HepG2 (cell line): ENCODE measurements around the gene CR1. TPM values are rescaled to one million over a fixed set of nuclear protein-coding genes. Genes with fewer than 3 reads are reported as not detected.

Experiments
- ARNT ChIP-seq: fragments of 450-650 bp; IDR thresholded peaks from 2 replicates; pipeline ENCODE4 v1.6.1; 2017
- ARNTL ChIP-seq: sonication (generic); formaldehyde crosslinking; IDR thresholded peaks from 2 replicates; pipeline ENCODE4 v1.4.0; 2020; ENCODE audit warnings: mild to moderate bottlenecking, missing genetic modification reagents
- BCL6 ChIP-seq: IDR thresholded peaks from 2 replicates; pipeline ENCODE4 v1.6.1; 2016; ENCODE audit warnings: missing genetic modification reagents, missing compliant biosample characterization
- DPF2 ChIP-seq: sonication (generic); formaldehyde crosslinking; IDR thresholded peaks from 2 replicates; pipeline ENCODE4 v1.4.0; 2020; ENCODE audit warnings: mild to moderate bottlenecking, low read depth, missing genetic modification reagents, borderline replicate concordance
- FLYWCH1 ChIP-seq: sonication (generic); formaldehyde crosslinking; IDR thresholded peaks from 2 replicates; pipeline ENCODE4 v1.8.1; 2023; ENCODE audit warnings: mild to moderate bottlenecking, missing genetic modification reagents
- GATAD1 ChIP-seq: IDR thresholded peaks from 2 replicates; pipeline ENCODE4 v1.6.1; 2016; ENCODE audit warnings: missing genetic modification reagents, missing compliant biosample characterization
- NCOR1 ChIP-seq: fragments of 200-600 bp; sonication (generic); IDR thresholded peaks from 2 replicates; pipeline ENCODE4 v1.7.0; 2017; ENCODE audit warnings: antibody characterized with exemption, low read length, borderline replicate concordance
- NR3C1 ChIP-seq: sonication (generic); formaldehyde crosslinking; IDR thresholded peaks from 2 replicates; pipeline ENCODE4 v1.4.0; 2020; ENCODE audit warnings: missing genetic modification reagents
- PBX2 ChIP-seq: IDR thresholded peaks from 2 replicates; pipeline ENCODE4 v1.6.1; 2016; ENCODE audit warnings: control low read depth
- PRMT3 ChIP-seq: sonication (generic); formaldehyde crosslinking; IDR thresholded peaks from 2 replicates; pipeline ENCODE4 v1.8.1; 2022; ENCODE audit warnings: low read depth, mild to moderate bottlenecking, moderate library complexity, missing genetic modification reagents, borderline replicate concordance
- RBM22 ChIP-seq: fragments of 200-400 bp; formaldehyde crosslinking; optimal IDR thresholded peaks from 2 replicates; pipeline ENCODE3; 2017; ENCODE audit warnings: mild to moderate bottlenecking, low read length, moderate library complexity
- RNF219 ChIP-seq: sonication (generic); formaldehyde crosslinking; IDR thresholded peaks from 2 replicates; pipeline ENCODE4 v1.5.0; 2020; ENCODE audit warnings: mild to moderate bottlenecking, missing genetic modification reagents
- SIX4 ChIP-seq: sonication (generic); formaldehyde crosslinking; IDR thresholded peaks from 2 replicates; pipeline ENCODE4 v1.4.0; 2020; ENCODE audit warnings: missing genetic modification reagents
- SMAD1 ChIP-seq: sonication (generic); formaldehyde crosslinking; IDR thresholded peaks from 2 replicates; pipeline ENCODE4 v1.4.0; 2020; ENCODE audit warnings: missing genetic modification reagents, low read depth, mild to moderate bottlenecking, borderline replicate concordance
- SMARCE1 ChIP-seq: fragments of 450-650 bp; IDR thresholded peaks from 2 replicates; pipeline ENCODE4 v1.6.1; 2017; ENCODE audit warnings: borderline replicate concordance
- SRSF4 ChIP-seq: fragments of 200-400 bp; formaldehyde crosslinking; IDR thresholded peaks from one replicate; pipeline ENCODE4 v1.6.1; 2018; ENCODE audit warnings: mild to moderate bottlenecking, low read depth, low read length, moderate library complexity; ENCODE audit not compliant: poor library complexity, severe bottlenecking
- STAG1 ChIP-seq: sonication (generic); formaldehyde crosslinking; IDR thresholded peaks from 2 replicates; pipeline ENCODE4 v1.4.0; 2020; ENCODE audit warnings: missing genetic modification reagents
- TAF1 ChIP-seq: sonication (generic); formaldehyde crosslinking; IDR thresholded peaks from 2 replicates; pipeline ENCODE4 v1.4.0; 2020; ENCODE audit warnings: missing genetic modification reagents
- TCF7 ChIP-seq: sonication (generic); IDR thresholded peaks from 2 replicates; pipeline ENCODE4 v1.6.1; 2016; ENCODE audit warnings: antibody characterized with exemption, low read depth
- TFE3 ChIP-seq: IDR thresholded peaks from 2 replicates; pipeline ENCODE4 v1.6.1; 2016
- ZNF326 ChIP-seq: sonication (generic); formaldehyde crosslinking; IDR thresholded peaks from 2 replicates; pipeline ENCODE4 v1.4.0; 2020; ENCODE audit warnings: missing genetic modification reagents, borderline replicate concordance
- ZNF589 ChIP-seq: sonication (generic); formaldehyde crosslinking; conservative IDR thresholded peaks from 2 replicates; pipeline ENCODE4 v1.8.0; 2022; ENCODE audit warnings: mild to moderate bottlenecking, moderate library complexity, missing genetic modification reagents
- ZNF652 ChIP-seq: IDR thresholded peaks from 2 replicates; pipeline ENCODE4 v1.6.1; 2016; ENCODE audit warnings: low read depth, borderline replicate concordance
- ZNF672 ChIP-seq: sonication (generic); formaldehyde crosslinking; IDR thresholded peaks from 2 replicates; pipeline ENCODE4 v1.8.1; 2022; ENCODE audit warnings: missing genetic modification reagents
- polyA plus RNA-seq, 8 experiments: library from polyadenylated mRNA; depleted of rRNA in 3 of 8; stranded (reverse) in 7 of 8; unstranded in 1 of 8; fragments of >200 nt; fragmentation: Illumina TruSeq in 4 of 8; extraction: Trizol in 4 of 8; gene quantifications; 2 replicates each; pipeline versions ENCODE4 v1.2.1 to v1.2.3, GENCODE V29; 2011 to 2016; ENCODE audit warnings: low read depth in 4 of 8, missing spikeins in 1 of 8, mixed read lengths in 1 of 8; ENCODE audit not compliant: insufficient read depth in 1 of 8
- total RNA-seq, 5 experiments: library from RNA; depleted of rRNA; stranded (reverse); fragments of >200 nt; fragmentation: Illumina TruSeq; extraction: Trizol; gene quantifications; 2 replicates each; pipeline ENCODE4 v1.2.3, GENCODE V29; 2016; ENCODE audit warnings: low read depth in 1 of 5
- TF ChIP-seq, protein P1 (sequence below): sonication (generic); formaldehyde crosslinking; IDR thresholded peaks from 2 replicates; pipeline ENCODE4 v1.4.0; 2020; ENCODE audit warnings: missing genetic modification reagents; ENCODE audit errors: not compliant biosample characterization
- TF ChIP-seq, protein P2 (sequence below): IDR thresholded peaks from 2 replicates; pipeline ENCODE4 v1.6.1; 2016; ENCODE audit warnings: missing biosample characterization, missing genetic modification reagents, low read depth

The CR1 gene
- total and polyA plus RNA-seq, 2 of the 13 experiments (the other 11 are each of a cell fraction or from before 2014, with no cell fraction given) = not detected

DNA sequence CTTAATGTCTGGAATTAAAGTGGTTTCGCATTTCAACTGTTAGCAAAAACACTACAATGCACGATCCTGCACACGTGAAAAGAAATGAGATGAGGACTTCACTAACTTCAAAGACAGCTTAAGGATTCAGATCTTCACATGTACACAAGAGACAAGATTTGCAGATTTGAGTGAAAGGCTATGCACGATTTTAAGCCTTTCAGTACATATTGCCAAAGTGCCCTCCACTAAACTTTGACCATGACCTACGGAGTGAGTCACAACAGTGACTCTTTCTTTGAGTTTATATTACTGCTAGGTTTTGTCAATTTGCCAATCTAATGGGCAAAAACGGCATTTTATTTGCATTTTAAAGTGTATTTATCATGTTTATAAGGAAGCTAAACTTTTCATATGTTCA lies 107.8 kb downstream of the CR1 start (continued):
- peak; percentile 49; the same call in 1 of the 2 replicates for TF ChIP-seq TFE3
- TF ChIP-seq ZNF326 (CRISPR knock-in tag) = no peak
- no peak for TF ChIP-seq PRMT3
- peak; percentile 92 for TF ChIP-seq SIX4
- TF ChIP-seq TCF7 = peak; percentile 97
- peak; percentile 84 for TF ChIP-seq DPF2
- TF ChIP-seq PBX2 (CRISPR knock-in tag) = peak; percentile 55; the same call in 1 of the 2 replicates
- TF ChIP-seq RNF219 (CRISPR knock-in tag) = no peak
- TF ChIP-seq GATAD1 (CRISPR knock-in tag) = peak; percentile 47; the same call in 1 of the 2 replicates
- TF ChIP-seq NCOR1 = peak; percentile 95
- no peak for TF ChIP-seq STAG1
- no peak for TF ChIP-seq SMAD1 (CRISPR knock-in tag)
- no peak for TF ChIP-seq RBM22
- TF ChIP-seq, protein P1, sequence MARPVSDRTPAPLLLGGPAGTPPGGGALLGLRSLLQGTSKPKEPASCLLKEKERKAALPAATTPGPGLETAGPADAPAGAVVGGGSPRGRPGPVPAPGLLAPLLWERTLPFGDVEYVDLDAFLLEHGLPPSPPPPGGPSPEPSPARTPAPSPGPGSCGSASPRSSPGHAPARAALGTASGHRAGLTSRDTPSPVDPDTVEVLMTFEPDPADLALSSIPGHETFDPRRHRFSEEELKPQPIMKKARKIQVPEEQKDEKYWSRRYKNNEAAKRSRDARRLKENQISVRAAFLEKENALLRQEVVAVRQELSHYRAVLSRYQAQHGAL (CRISPR knock-in tag) = no peak
- no peak for TF ChIP-seq TAF1 (CRISPR knock-in tag)
- TF ChIP-seq BCL6 (CRISPR knock-in tag) = peak; percentile 98
- TF ChIP-seq ARNTL = peak; percentile 96
- TF ChIP-seq ZNF589 (CRISPR knock-in tag) = no peak
- TF ChIP-seq SRSF4 = no peak
- no peak for TF ChIP-seq ARNT
- no peak for TF ChIP-seq NR3C1 (CRISPR knock-in tag)
- TF ChIP-seq ZNF652 = no peak
- TF ChIP-seq, protein P2, sequence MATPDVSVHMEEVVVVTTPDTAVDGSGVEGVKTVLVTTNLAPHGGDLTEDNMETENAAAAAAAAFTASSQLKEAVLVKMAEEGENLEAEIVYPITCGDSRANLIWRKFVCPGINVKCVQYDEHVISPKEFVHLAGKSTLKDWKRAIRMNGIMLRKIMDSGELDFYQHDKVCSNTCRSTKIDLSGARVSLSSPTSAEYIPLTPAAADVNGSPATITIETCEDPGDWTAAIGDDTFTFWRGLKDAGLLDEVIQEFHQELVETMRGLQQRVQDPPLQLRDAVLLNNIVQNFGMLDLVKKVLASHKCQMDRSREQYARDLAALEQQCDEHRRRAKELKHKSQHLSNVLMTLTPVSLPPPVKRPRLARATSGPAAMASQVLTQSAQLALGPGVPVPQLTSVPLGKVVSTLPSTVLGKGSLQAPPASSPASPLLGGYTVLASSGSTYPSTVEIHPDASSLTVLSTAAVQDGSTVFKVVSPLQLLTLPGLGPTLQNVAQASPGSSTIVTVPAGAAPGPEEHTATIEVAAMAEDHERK (CRISPR knock-in tag) = no peak
- TF ChIP-seq FLYWCH1 (CRISPR knock-in tag) = no peak
- TF ChIP-seq ZNF672 (CRISPR knock-in tag) = no peak
- no peak for TF ChIP-seq SMARCE1
